GM19239 (cell line): ENCODE results near the gene VTI1B.
"Not testable (repeated sequence)": the region's sequence is repeated elsewhere in the genome, so short reads cannot be mapped to it uniquely, and the experiment has no call there.

ENCODE experiments used
- DNase-seq: peaks from one replicate; pipeline ENCODE4 v3.0.0; 2011; ENCODE audit warnings: low spot score; ENCODE audit not compliant: insufficient read length
- FAIRE-seq: peaks from 2 replicates; lab custom pipeline; 2011; peaks lifted over from hg19 to GRCh38; lab: Jason Lieb, UNC

VTI1B gene

DNA sequence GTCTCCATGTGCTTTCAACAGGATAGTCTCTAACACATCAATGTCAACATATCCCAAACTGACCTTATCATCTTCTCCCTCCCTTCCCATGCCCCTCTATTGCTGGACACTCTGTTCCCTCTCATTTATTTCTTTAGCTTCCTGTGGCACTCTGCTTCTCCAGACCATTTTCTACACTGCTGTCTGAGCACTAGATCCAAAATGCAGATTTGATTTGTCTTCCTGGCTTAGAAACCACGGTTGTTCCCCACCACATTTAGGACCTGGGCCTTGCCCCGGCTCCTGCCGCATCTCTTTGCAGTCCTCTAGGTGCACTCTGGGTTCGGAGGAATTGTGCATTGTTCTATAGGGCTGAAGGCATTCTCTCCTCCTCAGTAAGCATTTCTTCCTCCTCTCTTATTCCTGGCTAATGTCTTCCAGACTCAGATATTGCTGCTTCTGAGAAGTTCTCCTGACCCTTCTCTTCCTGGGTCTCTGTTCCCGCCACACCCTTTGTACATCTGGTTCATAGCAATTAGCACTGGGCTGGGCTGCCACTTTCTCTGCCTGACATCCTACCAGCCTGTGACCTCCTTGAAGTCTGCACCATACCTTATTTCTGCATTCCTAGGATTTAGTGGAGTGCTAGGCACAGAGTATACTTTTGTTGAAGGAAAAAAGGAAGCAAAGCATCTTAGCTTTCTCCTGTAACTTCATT is 40.8 kb downstream of the VTI1B start:
- no peak for FAIRE-seq

DNA sequence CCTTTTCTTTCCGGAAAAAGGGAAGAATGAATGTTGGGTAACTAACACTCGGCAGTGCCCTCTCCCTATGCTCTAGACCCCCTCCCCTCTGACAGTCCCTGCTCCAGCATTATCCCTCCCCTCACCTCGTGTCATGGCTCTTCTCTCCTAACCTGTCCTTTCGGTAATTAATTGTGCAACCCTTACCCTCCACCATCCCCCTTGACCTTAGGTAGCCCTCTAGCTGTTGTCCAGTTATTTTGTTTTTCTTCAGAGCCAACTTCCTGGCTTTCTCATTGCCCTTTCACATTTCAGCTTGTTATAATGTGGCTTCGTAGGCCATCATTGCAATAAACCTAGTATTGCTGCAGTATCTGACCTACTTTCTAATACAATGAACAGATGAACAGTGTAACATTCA is 43.5 kb downstream of the VTI1B start:
- FAIRE-seq (no peak), DNase-seq (no peak)

More for the DNA sequence above, 40.8 kb downstream of the VTI1B start:
- no peak for DNase-seq

DNA sequence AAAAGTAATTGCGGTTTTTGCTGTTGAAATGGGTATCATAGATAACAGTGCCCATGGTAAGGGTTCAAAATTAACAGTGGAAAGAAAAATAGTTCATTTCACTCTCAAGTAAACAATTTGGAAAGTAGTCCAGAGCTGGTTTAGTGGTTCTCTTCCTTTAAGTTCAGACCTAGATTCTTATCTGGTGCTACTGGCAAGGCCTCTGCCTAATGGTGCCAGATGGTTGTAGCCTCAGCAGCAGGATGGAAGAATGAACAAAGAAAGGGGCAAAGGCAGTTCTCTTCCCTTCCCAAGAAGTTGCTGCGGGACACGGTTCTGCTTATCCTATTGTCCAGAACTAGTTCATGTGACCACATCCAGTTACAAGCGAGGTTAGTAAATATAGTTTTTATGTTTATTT is 44.2 kb downstream of the VTI1B start:
- DNase-seq (no peak), FAIRE-seq (no peak)

DNA sequence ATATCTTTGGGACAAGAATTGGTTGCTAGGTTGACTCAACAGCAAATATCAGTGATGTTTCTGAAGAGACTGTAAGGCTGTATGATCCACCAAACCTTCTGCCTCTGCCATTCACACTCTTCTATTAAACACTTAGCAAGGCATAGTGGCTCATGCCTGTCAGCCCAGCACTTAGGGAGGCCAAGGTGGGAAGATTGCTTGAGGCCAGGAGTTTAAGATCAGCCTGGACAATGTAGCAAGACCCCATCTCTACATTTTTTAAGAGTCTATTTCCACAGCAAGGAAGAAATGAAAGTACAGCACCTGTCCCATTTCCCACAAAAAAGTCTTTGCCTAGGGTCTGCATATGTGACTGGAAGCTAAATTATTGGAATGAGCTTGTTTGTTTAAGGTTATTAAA is 46.9 kb downstream of the VTI1B start:
- no peak for DNase-seq
- FAIRE-seq, result no peak

DNA sequence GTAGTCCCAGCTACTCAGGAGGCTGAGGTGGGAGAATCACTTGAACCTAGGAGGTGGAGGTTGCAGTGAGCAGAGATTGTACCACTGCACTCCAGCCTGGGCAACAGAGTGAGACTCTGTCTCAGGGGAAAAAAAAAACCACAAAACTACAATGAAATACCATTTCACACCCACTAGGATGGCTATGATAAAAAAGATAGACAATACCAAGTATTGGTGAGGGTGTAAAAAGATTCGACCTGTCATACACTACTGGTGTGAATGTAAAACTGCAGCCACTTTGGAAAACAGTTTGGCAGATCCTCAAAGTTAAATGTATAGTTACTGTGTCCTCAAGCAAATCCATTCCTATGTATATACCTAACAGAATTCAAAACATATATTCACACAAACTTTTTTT is 48.3 kb downstream of the VTI1B start:
- DNase-seq, FAIRE-seq: not testable (repeated sequence)

DNA sequence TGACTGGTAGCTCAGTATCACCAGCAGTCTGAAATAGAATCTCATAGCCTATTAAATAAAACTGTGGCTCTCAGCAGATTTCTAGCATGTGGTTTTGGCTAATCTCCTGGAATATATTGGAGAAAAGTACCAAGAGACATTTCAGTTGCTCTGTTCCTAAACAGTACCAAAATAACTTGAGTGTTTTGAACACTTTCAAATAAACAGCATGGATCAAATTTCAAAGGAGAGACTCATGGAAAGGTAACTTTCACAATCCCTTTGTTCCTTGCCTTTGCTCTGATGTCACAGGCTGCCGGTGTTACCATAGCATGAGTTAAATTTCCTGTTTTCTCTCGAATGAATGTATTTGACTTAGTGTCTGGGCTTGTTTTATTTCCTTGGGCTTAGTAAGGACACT is 51.3 kb downstream of the VTI1B start:
- FAIRE-seq (no peak), DNase-seq (no peak)

DNA sequence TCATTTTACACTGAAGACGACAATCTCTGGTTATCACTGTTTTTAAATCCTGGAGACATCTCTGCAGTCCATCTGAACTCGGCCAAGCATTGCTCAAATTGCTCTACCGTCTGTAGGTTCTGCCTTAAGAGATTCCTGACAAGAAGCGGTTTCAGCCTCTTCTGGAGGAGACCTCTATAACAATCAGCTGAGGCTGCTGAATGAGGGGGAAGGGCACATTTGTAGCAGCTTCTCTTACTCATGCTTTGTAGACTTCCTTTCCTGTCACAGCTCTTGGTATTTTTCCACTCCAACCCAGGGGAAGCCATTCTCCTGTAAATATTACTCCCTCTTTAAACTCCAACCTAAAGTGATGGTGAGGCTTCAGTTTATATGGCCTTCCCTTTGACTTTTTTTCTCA is 51.8 kb downstream of the VTI1B start:
- DNase-seq (no peak), FAIRE-seq (no peak)

DNA sequence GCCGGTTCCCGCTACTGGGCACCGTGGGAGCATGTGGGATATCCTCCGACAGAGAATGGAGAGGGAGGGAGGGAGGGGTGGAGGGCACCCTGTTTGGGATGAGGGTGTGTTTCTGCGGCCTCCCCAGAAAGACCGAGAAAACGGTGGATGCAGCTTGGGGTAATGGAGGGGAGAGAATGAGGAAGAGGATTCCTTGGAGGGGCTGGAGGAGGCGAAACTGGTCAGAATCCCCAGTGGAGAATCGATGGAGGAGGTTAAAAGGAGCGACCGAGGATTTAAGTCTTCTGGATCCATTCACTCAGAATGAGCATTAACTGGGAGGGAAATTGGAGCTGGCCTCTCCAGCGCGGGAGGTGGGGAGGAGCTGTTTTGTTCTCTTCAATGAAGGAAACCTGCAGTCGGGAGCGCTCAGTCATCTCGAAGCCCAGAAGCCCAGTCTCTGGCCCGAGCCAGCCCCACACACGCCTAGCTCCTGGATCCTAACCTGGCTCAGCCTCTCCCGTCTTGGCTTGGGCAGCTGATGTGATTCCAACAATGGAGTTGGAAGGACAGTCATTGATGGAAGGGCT is 54.1 kb downstream of the VTI1B start:
- FAIRE-seq, result no peak
- DNase-seq, result no peak

DNA sequence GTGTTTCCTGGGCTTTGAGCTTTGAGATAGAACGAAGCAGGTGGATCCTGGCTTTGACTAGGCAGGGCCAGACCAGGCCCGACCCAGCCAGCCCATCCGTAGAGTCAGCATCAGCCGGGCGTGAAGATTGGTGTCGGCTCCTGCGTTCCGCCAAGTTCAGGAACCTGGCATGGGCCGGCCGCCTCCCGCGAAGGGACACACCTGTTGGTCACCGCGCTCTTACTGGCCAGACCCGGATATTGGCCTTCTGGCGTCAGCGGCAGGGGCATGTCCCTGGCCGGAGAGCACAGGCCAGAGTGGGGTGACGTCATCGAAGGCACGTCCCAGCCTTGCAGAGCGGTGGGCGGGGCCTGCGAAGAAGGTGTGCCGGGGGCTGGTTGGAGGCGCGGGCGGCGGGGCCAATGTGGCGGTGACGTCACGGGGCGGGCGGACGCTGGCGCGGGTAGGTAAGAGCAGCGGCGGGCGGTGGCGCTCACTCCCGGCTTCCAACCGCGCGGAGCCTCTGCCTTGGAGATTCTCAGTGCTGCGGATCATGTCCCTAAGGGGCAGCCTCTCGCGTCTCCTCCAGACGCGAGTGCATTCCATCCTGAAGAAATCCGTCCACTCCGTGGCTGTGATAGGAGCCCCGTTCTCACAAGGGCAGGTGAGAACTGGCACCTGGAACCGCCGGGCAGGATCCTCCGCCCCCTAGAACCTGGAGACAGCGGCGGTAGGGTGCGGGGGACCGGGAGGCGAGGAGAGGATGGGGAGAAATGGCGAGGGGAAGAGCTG is 54.8 kb downstream of the VTI1B start, which contains the start of gene ARG2:
ARG2 (plus strand) TSS at position 475 of the 771 bp plus-strand sequence; CDS start at position 533, 58 bp downstream.
- peak; percentile 88 for FAIRE-seq
- DNase-seq, result peak; percentile 77

DNA sequence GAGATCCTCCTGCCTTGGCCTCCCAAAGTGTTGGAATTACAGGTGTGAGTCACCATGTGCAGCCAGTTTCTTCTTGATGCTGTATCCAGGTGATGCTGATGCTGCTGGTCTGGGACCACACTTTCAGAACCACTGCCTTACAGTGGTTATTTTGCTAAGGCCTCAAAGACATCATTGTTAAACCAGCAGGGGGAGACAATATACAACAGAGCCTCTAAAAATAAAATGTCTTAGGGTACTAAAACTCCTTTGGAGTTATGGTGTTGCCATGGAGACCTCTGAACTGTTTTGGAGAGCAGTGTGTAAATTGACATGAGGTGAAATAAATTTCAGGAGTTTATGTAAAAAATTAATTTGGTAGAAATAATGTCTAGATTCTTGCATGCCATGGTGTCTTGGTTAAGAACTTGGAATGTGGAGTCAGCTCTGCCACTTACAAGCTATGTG is 55.8 kb downstream of the VTI1B start:
- FAIRE-seq (no peak), DNase-seq (no peak)

DNA sequence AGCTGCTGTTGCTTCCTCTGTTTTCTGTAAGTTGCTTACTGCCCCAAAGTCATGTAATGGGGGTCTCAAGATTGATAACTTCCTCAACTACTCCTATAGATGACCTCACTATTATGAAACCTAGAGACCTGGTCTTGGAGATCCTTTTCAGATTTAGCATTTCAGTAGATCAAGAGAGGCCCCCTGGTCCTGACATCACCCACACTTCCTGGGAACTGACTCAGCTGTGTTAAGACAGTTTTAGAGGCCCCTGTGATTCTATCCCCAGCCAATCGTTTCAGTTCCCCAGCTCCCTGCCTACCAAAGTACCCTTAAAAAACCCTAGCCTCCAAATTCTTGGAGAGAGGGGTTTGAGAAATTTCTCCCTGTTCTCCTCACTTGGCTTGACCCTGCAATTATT is 63.9 kb downstream of the VTI1B start:
- no peak for DNase-seq
- FAIRE-seq, result no peak

DNA sequence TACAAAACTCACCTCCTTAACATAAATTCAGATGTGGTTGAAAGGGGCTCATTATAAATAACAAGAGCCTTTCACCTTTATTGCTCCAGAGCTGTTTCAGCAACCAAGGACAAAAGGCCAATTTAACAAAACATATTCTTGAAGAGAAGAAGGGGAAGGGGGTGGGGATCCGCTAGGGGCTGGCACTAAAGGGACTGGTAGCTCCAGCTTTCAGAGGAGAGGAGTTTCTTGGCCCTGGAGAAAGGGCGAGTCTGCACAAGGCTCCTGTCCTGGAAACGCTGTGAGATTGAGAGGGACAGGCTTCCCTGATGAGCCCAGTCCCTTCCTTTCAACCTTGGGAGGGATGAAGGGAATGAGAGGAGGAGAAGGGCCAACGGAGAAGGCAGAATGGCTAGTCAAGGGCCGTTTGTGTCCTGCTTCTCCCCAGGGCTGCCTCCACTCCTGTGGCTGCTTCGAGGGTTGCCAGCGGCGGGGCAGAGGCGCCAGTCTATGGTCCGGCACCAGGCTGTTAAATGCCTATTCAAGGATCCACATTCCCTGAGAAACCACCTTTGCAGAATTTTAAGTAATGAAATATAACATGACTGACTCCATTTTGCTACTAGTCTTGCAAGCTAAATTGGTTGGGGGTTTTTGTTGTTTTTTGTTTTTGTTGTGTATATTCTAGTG is 64.7 kb downstream of the VTI1B start:
- DNase-seq (no peak), FAIRE-seq (no peak)

DNA sequence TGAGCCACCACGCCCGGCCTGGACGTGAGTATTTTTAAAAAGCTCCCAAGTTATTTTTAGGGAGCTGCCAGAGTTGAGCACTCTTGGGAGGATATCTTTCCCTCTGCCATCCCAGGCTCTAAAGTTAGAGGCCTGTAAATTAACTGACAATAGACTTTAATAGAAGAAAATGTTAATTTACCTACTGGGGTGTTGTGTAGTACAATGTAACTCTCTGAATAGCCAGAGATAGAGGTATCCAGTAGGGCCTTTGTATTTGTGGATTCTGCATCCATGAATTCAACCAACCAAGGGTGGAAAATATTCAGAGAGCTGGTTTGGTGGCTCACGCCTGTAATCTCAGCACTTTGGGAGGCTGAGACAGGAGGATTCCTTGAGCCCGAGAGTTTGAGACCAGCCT is 66.8 kb downstream of the VTI1B start:
- DNase-seq, result no peak
- FAIRE-seq, result no peak

DNA sequence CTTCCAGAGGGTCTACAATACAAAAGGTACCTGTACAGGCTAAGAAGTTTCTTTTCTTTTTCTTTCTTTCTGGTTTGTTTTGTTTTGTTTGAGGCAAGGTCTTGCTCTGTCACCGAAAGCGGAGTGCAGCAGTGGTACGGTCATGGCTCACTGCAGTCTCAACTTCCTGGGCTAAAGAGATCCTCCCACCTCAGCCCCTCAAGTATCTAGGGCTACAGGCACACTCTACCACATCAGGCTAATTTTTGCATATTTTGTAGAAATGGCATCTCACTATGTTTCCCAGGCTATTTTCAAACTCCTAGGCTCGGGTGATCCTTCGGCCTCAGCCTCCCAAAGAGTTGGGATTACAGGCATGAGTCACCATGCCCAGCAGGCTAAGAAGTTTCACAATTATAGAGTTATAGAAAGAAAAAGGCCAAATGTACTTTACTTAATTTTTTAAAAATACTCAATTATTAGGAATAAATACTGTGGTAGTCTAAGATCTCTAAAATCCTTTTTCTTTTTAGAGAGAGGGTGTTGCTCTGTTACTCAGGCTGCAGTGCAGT is 71.4 kb downstream of the VTI1B start:
- FAIRE-seq (peak; percentile 96), DNase-seq (no peak)

DNA sequence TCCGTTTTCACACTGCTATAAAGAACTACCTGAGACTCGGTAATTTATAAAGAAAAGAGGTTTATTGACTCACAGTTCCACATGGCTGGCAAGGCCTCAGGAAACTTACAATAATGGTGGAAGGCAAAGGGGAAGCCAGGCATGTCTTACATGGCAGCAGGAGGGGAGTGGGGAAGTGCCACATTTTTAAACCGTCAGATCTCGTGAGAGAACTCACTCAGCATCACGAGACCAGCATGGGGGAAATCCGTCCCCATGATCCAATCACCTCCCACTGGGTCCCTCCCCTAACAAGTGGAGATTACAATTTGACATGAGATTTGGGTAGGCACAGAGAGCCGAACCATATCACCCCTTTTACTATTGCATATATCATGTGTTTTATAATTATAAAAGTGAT is 72.4 kb downstream of the VTI1B start:
- FAIRE-seq, result no peak

DNA sequence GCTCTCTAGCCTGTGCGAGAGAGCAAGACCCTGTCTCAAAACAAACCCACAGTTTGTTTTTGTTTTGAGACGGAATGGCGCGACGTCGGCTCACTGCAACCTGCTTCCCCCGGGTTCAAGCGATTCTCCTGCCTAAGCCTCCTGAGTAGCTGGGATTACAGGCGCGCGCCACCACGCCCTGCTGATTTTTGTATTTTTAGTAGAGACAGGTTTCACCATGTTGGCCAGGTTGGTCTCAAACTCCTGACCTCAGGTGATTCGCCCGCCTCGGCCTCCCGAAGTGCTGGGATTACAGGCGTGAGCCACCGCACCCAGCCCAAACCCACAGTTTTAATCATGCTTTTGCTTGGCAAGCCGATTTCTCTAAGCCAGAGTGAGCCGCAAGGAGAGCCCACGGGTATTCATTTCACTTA is 73.9 kb downstream of the VTI1B start:
- DNase-seq, FAIRE-seq: not testable (repeated sequence)

More for the DNA sequence above, 72.4 kb downstream of the VTI1B start:
- no peak for DNase-seq

DNA sequence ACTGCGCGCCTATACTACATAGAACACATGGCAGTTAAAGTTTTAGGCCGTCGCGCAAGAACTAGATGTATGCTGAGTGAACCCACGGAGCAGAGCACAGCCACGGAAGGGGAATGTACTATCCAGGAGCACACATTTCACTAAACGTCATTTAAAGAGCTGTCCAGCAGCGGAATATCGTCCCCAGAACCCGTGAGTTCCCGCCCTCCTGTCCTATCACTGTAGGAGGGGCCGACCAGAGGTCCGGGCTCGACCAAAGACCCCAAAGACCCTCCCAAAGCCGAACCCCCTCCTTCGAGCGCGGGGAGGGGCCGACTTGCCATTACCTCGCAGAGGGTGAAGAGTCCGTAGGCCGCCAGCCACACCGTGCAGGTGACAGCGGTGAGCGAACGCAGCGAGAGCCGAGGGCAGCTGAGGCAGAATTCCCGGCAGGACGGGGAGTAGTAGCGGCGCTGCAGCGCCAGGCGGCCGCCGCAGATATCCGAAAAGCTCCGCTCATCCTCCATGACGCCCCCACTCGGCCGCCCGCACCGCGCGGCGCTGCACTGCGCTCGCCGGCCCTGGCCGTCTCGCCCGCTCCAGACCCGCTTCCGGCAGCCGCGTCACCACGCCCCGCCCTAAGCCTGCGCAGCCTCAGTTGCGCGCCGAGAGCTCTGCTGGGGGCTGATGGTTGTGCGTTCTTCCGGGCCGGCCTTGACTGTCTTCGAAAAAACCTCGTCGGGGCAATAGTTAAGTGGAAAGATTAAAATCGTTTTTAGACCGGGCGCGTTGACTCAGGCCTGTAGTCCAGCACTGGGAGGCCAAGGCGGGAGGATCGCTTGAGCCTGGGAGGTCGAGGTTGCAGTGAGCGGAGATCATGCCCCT is 74.5 kb downstream of the VTI1B start, which contains the start of gene PIGH:
PIGH (minus strand) TSS at position 571 of the 864 bp plus-strand sequence; CDS start at position 506, 65 bp downstream.
- FAIRE-seq, result peak; percentile 73
- DNase-seq, result peak; percentile 87
